Astrocyte (in vitro differentiated cells and primary cell): ENCODE results near the gene FOXK2. TPM values are rescaled to one million over a fixed set of nuclear protein-coding genes. Genes with fewer than 3 reads are reported as not detected.
A peak's percentile ranks its signal among the peaks of the same experiment; 100 is the strongest.

Source experiments
- DNase-seq: peaks from one replicate; pipeline ENCODE4 v3.0.0-alpha.2; 2010; ENCODE audit warnings: low read depth
- FAIRE-seq: peaks from 2 replicates; lab custom pipeline; 2011; peaks lifted over from hg19 to GRCh38; lab: Jason Lieb, UNC
- H2AFZ ChIP-seq: 2 replicates; pipeline ENCODE4 v1.6.0; 2012; ENCODE audit warnings: low read depth, low read length, inconsistent platforms
- H3K27ac ChIP-seq: 2 replicates; pipeline ENCODE4 v1.5.1; 2011; ENCODE audit warnings: low read depth, low read length, inconsistent platforms
- H3K27me3 ChIP-seq: 2 replicates; pipeline ENCODE4 v1.6.0; 2011; ENCODE audit warnings: low read length, inconsistent platforms; ENCODE audit not compliant: insufficient read depth
- H3K36me3 ChIP-seq: 2 replicates; pipeline ENCODE4 v1.5.1; 2011; ENCODE audit warnings: low read length, inconsistent platforms; ENCODE audit not compliant: insufficient read depth
- H3K4me1 ChIP-seq: 2 replicates; pipeline ENCODE4 v1.5.1; 2011; ENCODE audit warnings: low read length, inconsistent platforms; ENCODE audit not compliant: insufficient read depth
- H3K4me2 ChIP-seq: 2 replicates; pipeline ENCODE4 v1.6.0; 2012; ENCODE audit warnings: low read length, inconsistent platforms
- H3K4me3 ChIP-seq: 2 replicates; pipeline ENCODE4 v1.5.1; 2011; ENCODE audit warnings: low read depth, mild to moderate bottlenecking, low read length, inconsistent platforms; ENCODE audit not compliant: insufficient read depth
- H3K79me2 ChIP-seq: 2 replicates; pipeline ENCODE4 v1.6.0; 2012; ENCODE audit warnings: mild to moderate bottlenecking, low read length, inconsistent platforms; ENCODE audit not compliant: insufficient read depth
- H3K9ac ChIP-seq: 2 replicates; pipeline ENCODE4 v1.6.0; 2012; ENCODE audit warnings: mild to moderate bottlenecking, low read length, inconsistent platforms
- H3K9me3 ChIP-seq: 2 replicates; pipeline ENCODE4 v1.5.1; 2012; ENCODE audit warnings: low read depth, mild to moderate bottlenecking, low read length, inconsistent platforms; ENCODE audit not compliant: insufficient read depth
- H4K20me1 ChIP-seq: 2 replicates; pipeline ENCODE4 v1.6.0; 2012; ENCODE audit warnings: low read length, inconsistent platforms; ENCODE audit not compliant: insufficient read depth
- H3K27ac Mint-ChIP-seq: one replicate; pipeline ENCODE4 v1.8.0; 2021; ENCODE audit warnings: mild to moderate bottlenecking, mixed read lengths; ENCODE audit not compliant: unreplicated experiment
- H3K27me3 Mint-ChIP-seq: one replicate; pipeline ENCODE4 v1.8.0; 2021; ENCODE audit warnings: low read depth, mixed read lengths; ENCODE audit not compliant: unreplicated experiment
- H3K36me3 Mint-ChIP-seq: one replicate; pipeline ENCODE4 v1.8.0; 2021; ENCODE audit warnings: low read depth, mixed read lengths; ENCODE audit not compliant: unreplicated experiment
- H3K4me1 Mint-ChIP-seq: one replicate; pipeline ENCODE4 v1.8.0; 2021; ENCODE audit warnings: low read depth, mixed read lengths; ENCODE audit not compliant: unreplicated experiment
- H3K4me3 Mint-ChIP-seq: one replicate; pipeline ENCODE4 v1.8.0; 2021; ENCODE audit warnings: mild to moderate bottlenecking, moderate library complexity, mixed read lengths; ENCODE audit not compliant: unreplicated experiment
- H3K9me3 Mint-ChIP-seq: one replicate; pipeline ENCODE4 v1.8.0; 2021; ENCODE audit warnings: mild to moderate bottlenecking, mixed read lengths; ENCODE audit not compliant: unreplicated experiment
- CTCF ChIP-seq: IDR thresholded peaks from 2 replicates; pipeline ENCODE4 v1.5.1; 2011; ENCODE audit warnings: low read depth, mild to moderate bottlenecking, inconsistent platforms, low read length, moderate library complexity; ENCODE audit not compliant: insufficient read depth
- EZH2 ChIP-seq: IDR thresholded peaks from 2 replicates; pipeline ENCODE4 v1.6.1; 2012; ENCODE audit warnings: mild to moderate bottlenecking, low read length, inconsistent platforms; ENCODE audit not compliant: insufficient read depth
- total RNA-seq: library from RNA; stranded (reverse); gene quantifications from 2 replicates; pipeline ENCODE4 v1.2.1, GENCODE V29; 2021

Gene FOXK2
- total RNA-seq, 1 donor from 2014 or later: 68.0 TPM

- H3K27ac Mint-ChIP-seq: no peak overlapping the region
- Histone ChIP-seq H3K36me3 (peaks cover 5% of the 10 kb centered on the region), H4K20me1 (peaks cover 85% of the 10 kb centered on the region), H3K27ac (no peak overlapping the region), H2AFZ (no peak overlapping the region), H3K4me3 (no peak overlapping the region), H3K9me3 (no peaks in the 10 kb centered on the region), H3K27me3 (no peaks in the 10 kb centered on the region), H3K9ac (no peak overlapping the region), H3K4me2 (no peak overlapping the region), H3K4me1 (no peaks in the 10 kb centered on the region), H3K79me2 (peaks cover 84% of the 10 kb centered on the region)
- no peak for DNase-seq
- TF ChIP-seq CTCF (no peak), EZH2 (no peak)
- FAIRE-seq: no peak
- H3K36me3 Mint-ChIP-seq: peaks cover 2% of the 10 kb centered on the region
- H3K4me3 Mint-ChIP-seq: no peak overlapping the region
- peaks cover 6% of the 10 kb centered on the region for H3K4me1 Mint-ChIP-seq
- H3K27me3 Mint-ChIP-seq: no peaks in the 10 kb centered on the region
- peaks cover 2% of the 10 kb centered on the region for H3K9me3 Mint-ChIP-seq
Measured at GRCh38 chr17:82559566-82560251, 40.2 kb downstream of the FOXK2 start.

- H3K4me3 ChIP-seq: no peak overlapping the region
- H3K4me3 Mint-ChIP-seq: no peak overlapping the region
- H3K4me1 Mint-ChIP-seq: peaks cover 6% of the 10 kb centered on the region
- H3K27me3 Mint-ChIP-seq: no peaks in the 10 kb centered on the region
- no peaks in the 10 kb centered on the region for H3K9me3 ChIP-seq
- H3K36me3 ChIP-seq: peaks cover 5% of the 10 kb centered on the region
- H3K27ac Mint-ChIP-seq: no peak overlapping the region
- no peak overlapping the region for H3K9ac ChIP-seq
- H3K36me3 Mint-ChIP-seq: peaks cover 3% of the 10 kb centered on the region
- no peaks in the 10 kb centered on the region for H3K27me3 ChIP-seq
- no peak for DNase-seq
- no peaks in the 10 kb centered on the region for H3K4me1 ChIP-seq
- H4K20me1 ChIP-seq: peaks cover 85% of the 10 kb centered on the region
- peaks cover 84% of the 10 kb centered on the region for H3K79me2 ChIP-seq
- no peak overlapping the region for H2AFZ ChIP-seq
- H3K27ac ChIP-seq: no peak overlapping the region
- peaks cover 2% of the 10 kb centered on the region for H3K9me3 Mint-ChIP-seq
- FAIRE-seq: no peak
- TF ChIP-seq EZH2 (no peak), CTCF (no peak)
- no peak overlapping the region for H3K4me2 ChIP-seq
Measured at GRCh38 chr17:82560252-82560642, 40.7 kb downstream of the FOXK2 start.

- H3K27ac Mint-ChIP-seq: peak overlapping the region; percentile 78
- DNase-seq (no peak), FAIRE-seq (no peak)
- peaks cover 2% of the 10 kb centered on the region for H3K9me3 Mint-ChIP-seq
- peaks cover 6% of the 10 kb centered on the region for H3K4me1 Mint-ChIP-seq
- H3K36me3 Mint-ChIP-seq: peaks cover 5% of the 10 kb centered on the region
- peak overlapping the region; percentile 62 for H3K4me3 Mint-ChIP-seq
- Histone ChIP-seq H3K4me2 (no peak overlapping the region), H3K9ac (no peak overlapping the region), H3K4me3 (no peak overlapping the region), H4K20me1 (peaks cover 88% of the 10 kb centered on the region), H2AFZ (no peak overlapping the region), H3K9me3 (no peaks in the 10 kb centered on the region), H3K36me3 (peaks cover 5% of the 10 kb centered on the region), H3K4me1 (no peaks in the 10 kb centered on the region), H3K79me2 (peaks cover 80% of the 10 kb centered on the region), H3K27ac (no peak overlapping the region), H3K27me3 (no peaks in the 10 kb centered on the region)
- H3K27me3 Mint-ChIP-seq: no peaks in the 10 kb centered on the region
- TF ChIP-seq CTCF: no peak
- TF ChIP-seq EZH2: no peak
Measured at GRCh38 chr17:82560802-82561428, 41.4 kb downstream of the FOXK2 start.
